RWPE2 (cell line): ENCODE data around the gene KLHL26.

Source experiments
- ATAC-seq: fragments of 200-7000 bp; cut with Tn5 transposase; 3 replicates; pipeline ENCODE4 v1.9.1; 2021; ENCODE audit warnings: low read depth
- DNase-seq: peaks from one replicate; pipeline ENCODE4 v3.0.0-alpha.2; 2020; ENCODE audit warnings: low spot score
- H3K27ac ChIP-seq: fragments of 450-650 bp; 2 replicates; pipeline ENCODE4 v1.5.1; 2017; ENCODE audit warnings: mild to moderate bottlenecking; ENCODE audit not compliant: poor library complexity, severe bottlenecking
- H3K27me3 ChIP-seq: fragments of 250-450 bp; sonication (Bioruptor Pico); 2 replicates; pipeline ENCODE4 v1.5.1; 2021; ENCODE audit warnings: mild to moderate bottlenecking, moderate library complexity; ENCODE audit not compliant: insufficient read depth, poor library complexity, severe bottlenecking
- H3K36me3 ChIP-seq: fragments of 250-450 bp; sonication (Bioruptor Pico); 2 replicates; pipeline ENCODE4 v1.5.1; 2020; ENCODE audit warnings: low read depth, mild to moderate bottlenecking, moderate library complexity
- H3K4me1 ChIP-seq: fragments of 250-450 bp; sonication (Bioruptor Pico); 2 replicates; pipeline ENCODE4 v1.5.1; 2021; ENCODE audit warnings: mild to moderate bottlenecking, moderate library complexity; ENCODE audit not compliant: insufficient read depth, poor library complexity, severe bottlenecking
- H3K4me3 ChIP-seq: fragments of 250-450 bp; sonication (Bioruptor Pico); 2 replicates; pipeline ENCODE4 v1.5.1; 2021; ENCODE audit warnings: mild to moderate bottlenecking, moderate library complexity; ENCODE audit not compliant: severe bottlenecking
- H3K9me3 ChIP-seq: fragments of 250-450 bp; sonication (Bioruptor Pico); 2 replicates; pipeline ENCODE4 v1.5.1; 2021; ENCODE audit warnings: mild to moderate bottlenecking, moderate library complexity; ENCODE audit not compliant: severe bottlenecking
- CTCF ChIP-seq: fragments of 450-650 bp; IDR thresholded peaks from one replicate; pipeline ENCODE4 v1.5.1; 2017; ENCODE audit warnings: mild to moderate bottlenecking, moderate library complexity; ENCODE audit not compliant: poor library complexity, severe bottlenecking

Gene KLHL26

GRCh38 chr19:18708452-18709231 is 71.8 kb downstream of the KLHL26 start:
- Histone ChIP-seq H3K27ac (no peak overlapping the region), H3K4me3 (no peak overlapping the region), H3K9me3 (no peaks in the 10 kb centered on the region), H3K36me3 (no peaks in the 10 kb centered on the region), H3K27me3 (no peaks in the 10 kb centered on the region), H3K4me1 (no peaks in the 10 kb centered on the region)
- ATAC-seq (no peak; the same call in 2 of the 3 replicates), DNase-seq (no peak)
- no peak for TF ChIP-seq CTCF

- H3K4me3 ChIP-seq, result no peak overlapping the region
- TF ChIP-seq CTCF, result no peak
- no peak for DNase-seq
- H3K9me3 ChIP-seq, result no peaks in the 10 kb centered on the region
- H3K36me3 ChIP-seq, result no peaks in the 10 kb centered on the region
- H3K4me1 ChIP-seq, result no peaks in the 10 kb centered on the region
- ATAC-seq, result no peak
- no peak overlapping the region for H3K27ac ChIP-seq
- no peaks in the 10 kb centered on the region for H3K27me3 ChIP-seq
Observed at GRCh38 chr19:18709546-18709945, 72.7 kb downstream of the KLHL26 start.

- ATAC-seq, result no peak
Observed at GRCh38 chr19:18710186-18710585, 73.4 kb downstream of the KLHL26 start.

GRCh38 chr19:18710996-18711751 is 74.3 kb downstream of the KLHL26 start:
- ATAC-seq (no peak), DNase-seq (no peak)
- Histone ChIP-seq H3K27me3 (no peaks in the 10 kb centered on the region), H3K36me3 (no peaks in the 10 kb centered on the region), H3K9me3 (no peaks in the 10 kb centered on the region), H3K4me3 (no peak overlapping the region), H3K4me1 (no peaks in the 10 kb centered on the region), H3K27ac (no peak overlapping the region)
- TF ChIP-seq CTCF, result no peak

More at GRCh38 chr19:18710186-18710585, 73.4 kb downstream of the KLHL26 start:
- DNase-seq, result no peak
- H3K27me3 ChIP-seq, result no peaks in the 10 kb centered on the region
- TF ChIP-seq CTCF, result no peak
- no peak overlapping the region for H3K4me3 ChIP-seq
- H3K9me3 ChIP-seq, result no peaks in the 10 kb centered on the region
- H3K36me3 ChIP-seq, result no peaks in the 10 kb centered on the region
- H3K27ac ChIP-seq, result no peak overlapping the region
- H3K4me1 ChIP-seq, result no peaks in the 10 kb centered on the region

- no peak for DNase-seq
- no peak for TF ChIP-seq CTCF
- no peaks in the 10 kb centered on the region for H3K9me3 ChIP-seq
- no peak overlapping the region for H3K27ac ChIP-seq
- H3K4me1 ChIP-seq, result no peaks in the 10 kb centered on the region
- no peak overlapping the region for H3K4me3 ChIP-seq
- H3K27me3 ChIP-seq, result no peaks in the 10 kb centered on the region
- ATAC-seq, result no peak
- H3K36me3 ChIP-seq, result no peaks in the 10 kb centered on the region
Observed at GRCh38 chr19:18711893-18712292, 75.1 kb downstream of the KLHL26 start.
